Heart right ventricle (tissue), 16 donors: Measurements from ENCODE around the gene BRAT1. TPM values are rescaled to one million over a fixed set of nuclear protein-coding genes. Genes with fewer than 3 reads are reported as not detected.

Experiments used
- ATAC-seq, 8 donors: fragments of 200-7000 bp; cut with Tn5 transposase; one replicate each; pipeline ENCODE4 v1.9.1; 2020; ENCODE audit warnings: mild to moderate bottlenecking in 8 of 8, moderate library complexity in 8 of 8, moderate number of reproducible peaks in 1 of 8
- DNase-seq, 2 donors: peaks; one replicate each; pipeline ENCODE4 v3.0.0-alpha.2; 2020
- H3K27ac ChIP-seq, 10 donors: fragments of 200-600 bp; sonication (generic) in 2 of 10; one replicate each; pipeline versions ENCODE4 v1.5.0 to v1.8.0; 2020 to 2022; ENCODE audit warnings: mild to moderate bottlenecking in 3 of 10
- H3K27me3 ChIP-seq, 7 donors: fragments of 200-600 bp; one replicate each; pipeline ENCODE4 v1.8.0; 2021 to 2022; ENCODE audit warnings: mild to moderate bottlenecking in 2 of 7
- H3K36me3 ChIP-seq, 9 donors: fragments of 200-600 bp; sonication (generic) in 1 of 9; one replicate each; pipeline versions ENCODE4 v1.5.0 to v1.8.0; 2020 to 2022; ENCODE audit warnings: mild to moderate bottlenecking in 2 of 9
- H3K4me1 ChIP-seq, 9 donors: fragments of 200-600 bp; sonication (generic) in 1 of 9; one replicate each; pipeline versions ENCODE4 v1.5.0 to v1.8.0; 2020 to 2022; ENCODE audit warnings: mild to moderate bottlenecking in 4 of 9
- H3K4me3 ChIP-seq, 10 donors: fragments of 200-600 bp; sonication (generic) in 2 of 10; one replicate each; pipeline versions ENCODE4 v1.5.0 to v1.8.0; 2020 to 2022; ENCODE audit warnings: mild to moderate bottlenecking in 7 of 10, moderate library complexity in 2 of 10
- H3K9me3 ChIP-seq, 11 donors: fragments of 200-600 bp in 10 of 11; sonication (generic) in 2 of 11; one replicate each; pipeline versions ENCODE4 v1.5.0 to v1.8.0; 2013 to 2022; ENCODE audit warnings: mild to moderate bottlenecking in 2 of 11, control low read depth in 1 of 11, moderate library complexity in 1 of 11
- WGBS, 2 donors: extraction: QIAGEN DNeasy Blood & Tissue Kit; methylation state at CpG; one replicate each; pipeline ENCODE4 v1.1.7; 2013; ENCODE audit warnings: inconsistent platforms in 1 of 2; 5-methylcytosine and 5-hydroxymethylcytosine counted together
- intact Hi-C, 10 donors: fragments of 100-400 bp; cut with DNase I; formaldehyde crosslinking; loops; one replicate each; pipeline versions ENCODE4 v1.11.1 to v1.14.2; 2022
- polyA plus RNA-seq, 2 donors: library from polyadenylated mRNA; stranded (reverse); fragments of 200-250 nt; gene quantifications; one replicate each; pipeline ENCODE4 v1.2.3, GENCODE V29; 2013
- total RNA-seq, 10 donors: library from RNA; stranded (reverse); fragmentation: NEBNext Ultra II Directional in 3 of 10; extraction: Animal tissue kit (Norgen Biotek cat#: 25700) in 3 of 10; gene quantifications; one replicate each; pipeline versions ENCODE4 v1.2.1 to v1.2.4, GENCODE V29; 2021 to 2023
- TF ChIP-seq, protein P1 (sequence below), 9 donors: fragments of 200-600 bp; sonication (generic) in 2 of 9; IDR thresholded peaks; one replicate each; pipeline versions ENCODE4 v1.5.0 to v1.8.0; 2021 to 2022; ENCODE audit warnings: antibody characterized with exemption in 9 of 9, mild to moderate bottlenecking in 5 of 9, moderate library complexity in 1 of 9
- donor health status: Arrhythmogenic right ventricular cardiomyopathy.
- donor health status: ischemic (EF 13 %, LVEDD 7.1; RV severe dilation, severe dysfunction).
- donor health status: healthy with polysubstance abuse.
- donor health status: DM: no; HTN: yes; CAD: no.
- donor health status: DM: no; HTN: no; CAD: no.
- donor health status: ischemic (EF 25% LVEDD 6.9; RV normal size, moderate dysfunction).
- donor health status: ischemic (EF 25% LVEDD 5.7; RV mildly dilated, moderate dysfunction).
- donor health status: healthy.
- donor health status: DM: yes; HTN: yes; CAD: no.
- donor health status: Ischemic cardiomyopathy.
- donor health status: ischemic (EF 35%, LVEDD 5.7; RV mildly dilated, moderate dysfunction).
- donor health status: nonischemic (EF 11% LVEDD 7.7; RV severe dilation, severe dysfunction).
- donor health status: DM: yes; HTN: yes; CAD: no.
- donor health status: PGD.
- donor health status: ischemic (EF 29% LVEDD 5.4; RV normal size, mild dysfunction).
- donor health status: nonischemic (EF 23%, LVEDD 6.1; RV moderate dilation, normal function).

BRAT1 gene
- total and polyA plus RNA-seq, 12 donors, result 10.6 to 22.8 (median 13.9) TPM

- Histone ChIP-seq H3K27ac (peak overlapping the region in 8 of 10 donors; percentile 26 to 87 (median 56)), H3K27me3 (peaks cover 0 to 5% (median 0%) of the 10 kb centered on the region in 7 donors), H3K9me3 (no peaks in the 10 kb centered on the region), H3K36me3 (no peaks in the 10 kb centered on the region), H3K4me3 (peak overlapping the region in 4 of 10 donors; percentile 4 to 14 (median 6)), H3K4me1 (peaks cover 25 to 67% (median 56%) of the 10 kb centered on the region in 9 donors)
- ATAC-seq (peak; percentile 43 to 79 (median 62)), DNase-seq (peak; percentile 66 to 75)
- 42 to 56% methylated on average over 43 of the region's 43 CpGs for WGBS, 2 donors
- TF ChIP-seq, protein P1, sequence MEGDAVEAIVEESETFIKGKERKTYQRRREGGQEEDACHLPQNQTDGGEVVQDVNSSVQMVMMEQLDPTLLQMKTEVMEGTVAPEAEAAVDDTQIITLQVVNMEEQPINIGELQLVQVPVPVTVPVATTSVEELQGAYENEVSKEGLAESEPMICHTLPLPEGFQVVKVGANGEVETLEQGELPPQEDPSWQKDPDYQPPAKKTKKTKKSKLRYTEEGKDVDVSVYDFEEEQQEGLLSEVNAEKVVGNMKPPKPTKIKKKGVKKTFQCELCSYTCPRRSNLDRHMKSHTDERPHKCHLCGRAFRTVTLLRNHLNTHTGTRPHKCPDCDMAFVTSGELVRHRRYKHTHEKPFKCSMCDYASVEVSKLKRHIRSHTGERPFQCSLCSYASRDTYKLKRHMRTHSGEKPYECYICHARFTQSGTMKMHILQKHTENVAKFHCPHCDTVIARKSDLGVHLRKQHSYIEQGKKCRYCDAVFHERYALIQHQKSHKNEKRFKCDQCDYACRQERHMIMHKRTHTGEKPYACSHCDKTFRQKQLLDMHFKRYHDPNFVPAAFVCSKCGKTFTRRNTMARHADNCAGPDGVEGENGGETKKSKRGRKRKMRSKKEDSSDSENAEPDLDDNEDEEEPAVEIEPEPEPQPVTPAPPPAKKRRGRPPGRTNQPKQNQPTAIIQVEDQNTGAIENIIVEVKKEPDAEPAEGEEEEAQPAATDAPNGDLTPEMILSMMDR (IDR thresholded peaks at IDR 0.05), result no peak
- intact Hi-C loops, result no loop called here
Observed at GRCh38 chr7:2508327-2509215, 46.8 kb downstream of the BRAT1 start.

DNA sequence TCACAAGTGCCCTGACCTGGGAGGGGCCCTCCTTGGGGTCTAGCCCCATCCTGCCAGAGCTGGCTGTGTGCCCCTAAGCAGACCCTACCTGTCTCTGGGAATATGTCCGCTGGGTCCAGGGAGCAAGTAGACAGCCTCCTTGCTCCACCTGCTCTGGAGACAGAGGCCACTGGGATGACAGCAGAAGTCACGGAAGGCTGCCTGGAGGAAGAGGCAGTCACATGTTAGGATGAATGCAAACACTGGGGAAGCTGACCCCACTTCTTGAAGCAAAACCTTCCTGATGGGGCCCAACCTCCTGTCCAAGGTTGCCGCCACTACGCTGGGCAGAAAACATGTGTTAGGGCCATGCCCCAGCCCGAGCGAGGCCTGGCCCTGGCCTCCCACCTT, 47.4 kb downstream of the BRAT1 start:
- H3K27me3 ChIP-seq, result peaks cover 0 to 5% (median 0%) of the 10 kb centered on the region in 7 donors
- TF ChIP-seq, protein P1 (IDR thresholded peaks at IDR 0.05), result no peak
- DNase-seq (no peak), ATAC-seq (no peak)
- H3K27ac ChIP-seq, result peak overlapping the region in 8 of 10 donors; percentile 26 to 87 (median 56)
- intact Hi-C loops, result no loop called here
- no peaks in the 10 kb centered on the region for H3K9me3 ChIP-seq
- H3K4me1 ChIP-seq, result peaks cover 25 to 68% (median 62%) of the 10 kb centered on the region in 9 donors
- H3K36me3 ChIP-seq, result no peaks in the 10 kb centered on the region
- peak overlapping the region in 3 of 10 donors; percentile 5 to 14 (median 8) for H3K4me3 ChIP-seq
- 55 to 86% methylated on average over 6 of the region's 6 CpGs for WGBS, 2 donors

DNA sequence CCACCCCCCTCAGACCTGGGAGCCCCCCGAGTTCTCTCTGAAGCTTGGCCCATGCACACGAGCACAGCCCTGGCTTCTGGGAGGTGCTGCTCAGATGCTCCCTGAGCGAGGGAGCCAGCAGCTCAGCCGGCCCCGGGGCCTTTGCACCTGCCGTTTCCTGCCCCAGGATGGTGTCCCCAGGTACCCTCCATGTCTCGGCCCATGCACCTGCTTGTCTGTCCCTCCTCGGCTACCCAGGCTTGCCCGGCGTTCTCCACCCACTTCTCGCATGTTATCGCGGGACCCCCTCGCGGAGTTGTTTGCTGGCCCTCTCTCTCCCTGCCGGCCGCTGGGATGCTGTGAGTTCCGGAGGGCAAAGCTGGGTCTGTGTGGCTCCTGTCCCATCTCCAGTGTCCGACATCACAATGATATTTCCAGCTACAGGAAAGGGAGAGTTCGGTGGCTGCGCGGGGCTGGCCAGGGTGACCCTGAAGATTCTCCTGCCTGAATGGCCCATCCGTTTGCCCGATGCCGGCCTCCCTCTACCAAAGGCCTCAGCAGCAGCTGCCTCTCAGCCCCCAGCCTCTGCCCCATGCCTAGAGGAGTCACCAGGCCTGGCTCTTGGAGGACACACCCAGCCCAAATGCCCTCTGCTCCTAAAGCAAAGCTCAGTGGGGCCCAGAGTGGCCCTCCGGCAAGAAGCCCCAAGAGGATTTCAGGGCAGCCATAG, 48.0 kb downstream of the BRAT1 start:
- intact Hi-C loops, result no loop called here
- TF ChIP-seq, protein P1 (IDR thresholded peaks at IDR 0.05), result no peak
- H3K4me1 ChIP-seq, result peaks cover 25 to 63% (median 57%) of the 10 kb centered on the region in 9 donors
- ATAC-seq (no peak), DNase-seq (no peak)
- H3K4me3 ChIP-seq, result no peak overlapping the region
- H3K36me3 ChIP-seq, result no peaks in the 10 kb centered on the region
- H3K27ac ChIP-seq, result peak overlapping the region in 6 of 10 donors; percentile 38 to 87 (median 66)
- H3K27me3 ChIP-seq, result peaks cover 0 to 5% (median 0%) of the 10 kb centered on the region in 7 donors
- no peaks in the 10 kb centered on the region for H3K9me3 ChIP-seq
- WGBS, 2 donors, result 69 to 72% methylated on average over 26 of the region's 26 CpGs

GRCh38 chr7:2505401-2505800, 49.9 kb downstream of the BRAT1 start:
- H3K36me3 ChIP-seq, result no peaks in the 10 kb centered on the region
- ATAC-seq (no peak), DNase-seq (no peak)
- H3K9me3 ChIP-seq, result no peaks in the 10 kb centered on the region
- no peak overlapping the region for H3K4me3 ChIP-seq
- H3K27me3 ChIP-seq, result peaks cover 0 to 5% (median 0%) of the 10 kb centered on the region in 7 donors
- intact Hi-C loops, result no loop called here
- 96 to 98% methylated on average over 14 of the region's 14 CpGs for WGBS, 2 donors
- no peak overlapping the region for H3K27ac ChIP-seq
- TF ChIP-seq, protein P1 (IDR thresholded peaks at IDR 0.05), result no peak
- H3K4me1 ChIP-seq, result peaks cover 17 to 43% (median 38%) of the 10 kb centered on the region in 9 donors
